ENCODE data around the gene MSH3.
"Not testable (repeated sequence)": the region's sequence is repeated elsewhere in the genome, so short reads cannot be mapped to it uniquely, and the experiment has no call there.

GRCh38 chr5:80824159-80824558 lies 169.7 kb downstream of the MSH3 start:
- TF ChIP-seq CTCF (IDR thresholded peaks at IDR 0.05; ENCODE audit: low read depth, low read length); EZH2phosphoT487 (IDR thresholded peaks at IDR 0.05; ENCODE audit: low read depth): not testable (repeated sequence)

Data from OCI-LY3 (cell line).